ENCODE results near the gene TMEM108.

Gene TMEM108

DNA sequence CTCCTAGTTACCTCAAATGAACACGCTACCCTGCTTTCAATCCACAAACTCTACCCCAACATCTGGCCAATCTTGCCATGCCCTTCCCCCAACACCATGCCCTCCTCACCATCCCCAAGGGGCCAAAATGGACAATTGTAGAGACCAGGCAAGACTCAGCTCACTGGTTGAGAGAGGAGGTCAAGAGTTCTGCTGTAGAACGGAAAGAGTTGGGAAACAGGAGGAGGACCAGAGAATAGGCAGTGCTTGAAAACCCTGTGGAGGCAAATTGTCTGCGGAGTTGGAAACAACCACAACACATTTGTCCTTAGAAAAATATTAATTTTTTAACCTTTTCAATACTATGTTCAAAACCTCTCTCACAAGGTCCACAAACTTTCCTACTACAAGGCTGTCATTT, 232.9 kb downstream of the TMEM108 start:
- TF ChIP-seq FOXP2 (optimal IDR thresholded peaks at IDR 0.05; ENCODE audit: borderline replicate concordance, extremely low read depth, extremely low read length, insufficient read depth), result no peak
- no peak for TF ChIP-seq POLR2AphosphoS5 (IDR thresholded peaks at IDR 0.05; ENCODE audit: low read depth, low read length)
- no peak for TF ChIP-seq SIN3A (IDR thresholded peaks at IDR 0.05; ENCODE audit: borderline replicate concordance, insufficient read depth, low read length)
- TF ChIP-seq TAF1 (IDR thresholded peaks at IDR 0.05; ENCODE audit: borderline replicate concordance, insufficient read depth, low read length), result no peak
- TF ChIP-seq, protein P1, sequence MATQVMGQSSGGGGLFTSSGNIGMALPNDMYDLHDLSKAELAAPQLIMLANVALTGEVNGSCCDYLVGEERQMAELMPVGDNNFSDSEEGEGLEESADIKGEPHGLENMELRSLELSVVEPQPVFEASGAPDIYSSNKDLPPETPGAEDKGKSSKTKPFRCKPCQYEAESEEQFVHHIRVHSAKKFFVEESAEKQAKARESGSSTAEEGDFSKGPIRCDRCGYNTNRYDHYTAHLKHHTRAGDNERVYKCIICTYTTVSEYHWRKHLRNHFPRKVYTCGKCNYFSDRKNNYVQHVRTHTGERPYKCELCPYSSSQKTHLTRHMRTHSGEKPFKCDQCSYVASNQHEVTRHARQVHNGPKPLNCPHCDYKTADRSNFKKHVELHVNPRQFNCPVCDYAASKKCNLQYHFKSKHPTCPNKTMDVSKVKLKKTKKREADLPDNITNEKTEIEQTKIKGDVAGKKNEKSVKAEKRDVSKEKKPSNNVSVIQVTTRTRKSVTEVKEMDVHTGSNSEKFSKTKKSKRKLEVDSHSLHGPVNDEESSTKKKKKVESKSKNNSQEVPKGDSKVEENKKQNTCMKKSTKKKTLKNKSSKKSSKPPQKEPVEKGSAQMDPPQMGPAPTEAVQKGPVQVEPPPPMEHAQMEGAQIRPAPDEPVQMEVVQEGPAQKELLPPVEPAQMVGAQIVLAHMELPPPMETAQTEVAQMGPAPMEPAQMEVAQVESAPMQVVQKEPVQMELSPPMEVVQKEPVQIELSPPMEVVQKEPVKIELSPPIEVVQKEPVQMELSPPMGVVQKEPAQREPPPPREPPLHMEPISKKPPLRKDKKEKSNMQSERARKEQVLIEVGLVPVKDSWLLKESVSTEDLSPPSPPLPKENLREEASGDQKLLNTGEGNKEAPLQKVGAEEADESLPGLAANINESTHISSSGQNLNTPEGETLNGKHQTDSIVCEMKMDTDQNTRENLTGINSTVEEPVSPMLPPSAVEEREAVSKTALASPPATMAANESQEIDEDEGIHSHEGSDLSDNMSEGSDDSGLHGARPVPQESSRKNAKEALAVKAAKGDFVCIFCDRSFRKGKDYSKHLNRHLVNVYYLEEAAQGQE (IDR thresholded peaks at IDR 0.05; ENCODE audit: insufficient read depth in 1 of 2, low read depth in 2 of 2, low read length in 2 of 2), result no peak

DNA sequence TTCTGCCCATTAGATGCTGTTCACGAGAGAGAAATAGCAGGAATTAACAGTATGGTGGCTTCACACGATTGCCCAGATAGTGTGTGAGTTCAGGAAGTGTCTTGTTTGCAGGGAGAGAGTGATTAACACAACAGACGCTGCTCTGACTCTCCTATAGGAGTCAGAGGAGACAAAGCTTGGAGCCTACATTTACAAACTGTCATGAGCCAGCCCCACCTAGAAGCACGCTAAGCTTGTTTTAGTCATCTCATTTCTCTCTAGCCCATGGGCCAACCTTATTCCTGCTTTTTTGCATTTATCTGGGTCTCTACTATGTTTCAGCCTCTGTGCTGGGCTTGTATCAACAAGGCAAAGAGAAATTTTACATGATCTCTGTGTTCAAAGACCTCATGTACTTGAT, 233.3 kb downstream of the TMEM108 start:
- TF ChIP-seq SIN3A (IDR thresholded peaks at IDR 0.05; ENCODE audit: borderline replicate concordance, insufficient read depth, low read length), result no peak
- TF ChIP-seq TAF1 (IDR thresholded peaks at IDR 0.05; ENCODE audit: borderline replicate concordance, insufficient read depth, low read length), result no peak
- TF ChIP-seq POLR2AphosphoS5 (IDR thresholded peaks at IDR 0.05; ENCODE audit: low read depth, low read length), result no peak
- TF ChIP-seq, protein P1 (IDR thresholded peaks at IDR 0.05; ENCODE audit: insufficient read depth in 1 of 2, low read depth in 2 of 2, low read length in 2 of 2), result no peak
- TF ChIP-seq FOXP2 (optimal IDR thresholded peaks at IDR 0.05; ENCODE audit: borderline replicate concordance, extremely low read depth, extremely low read length, insufficient read depth), result no peak

DNA sequence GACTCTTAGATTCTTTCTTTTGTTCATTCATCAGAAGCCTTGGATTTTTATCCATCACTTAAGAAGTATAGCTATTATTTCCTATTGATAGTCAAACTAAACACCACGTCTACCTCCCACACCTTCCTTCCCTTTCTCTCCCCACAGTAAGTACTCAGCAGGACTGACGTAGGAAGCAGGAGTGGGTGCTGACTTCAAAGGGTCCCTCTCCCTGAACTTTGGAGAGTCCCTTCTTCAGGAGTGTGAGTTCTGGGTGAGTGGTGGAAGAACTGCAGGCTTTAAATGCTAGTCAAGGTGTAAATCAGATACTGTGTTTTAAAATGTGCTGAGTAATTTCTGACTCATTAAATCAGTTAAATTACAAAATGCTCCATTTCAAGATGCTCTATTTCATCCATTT, 235.2 kb downstream of the TMEM108 start:
- TF ChIP-seq TAF1 (IDR thresholded peaks at IDR 0.05; ENCODE audit: borderline replicate concordance, insufficient read depth, low read length) (no peak), SIN3A (IDR thresholded peaks at IDR 0.05; ENCODE audit: borderline replicate concordance, insufficient read depth, low read length) (no peak), FOXP2 (optimal IDR thresholded peaks at IDR 0.05; ENCODE audit: borderline replicate concordance, extremely low read depth, extremely low read length, insufficient read depth) (no peak), POLR2AphosphoS5 (IDR thresholded peaks at IDR 0.05; ENCODE audit: low read depth, low read length) (no peak)
- TF ChIP-seq, protein P1 (IDR thresholded peaks at IDR 0.05; ENCODE audit: insufficient read depth in 1 of 2, low read depth in 2 of 2, low read length in 2 of 2), result no peak

DNA sequence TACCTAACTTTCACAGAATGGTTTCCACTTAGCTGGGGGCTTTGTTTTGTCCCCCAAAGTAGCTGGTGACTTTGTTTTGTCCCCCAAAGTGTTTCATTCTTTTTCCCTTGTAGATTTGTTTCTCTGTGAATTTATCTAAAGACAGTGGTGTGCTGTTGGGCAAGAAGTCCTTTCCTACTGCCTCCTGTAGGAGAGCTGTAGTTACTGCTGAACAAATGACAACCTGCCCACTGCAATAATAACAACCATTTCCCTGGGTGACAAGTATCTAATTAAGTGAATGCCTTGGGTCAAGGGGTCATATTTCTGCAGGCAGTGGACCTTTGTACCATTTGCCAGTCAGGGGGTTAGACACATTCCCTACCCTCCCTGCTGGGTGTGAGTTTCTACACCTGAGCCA, 236.3 kb downstream of the TMEM108 start:
- TF ChIP-seq, protein P1 (IDR thresholded peaks at IDR 0.05; ENCODE audit: insufficient read depth in 1 of 2, low read depth in 2 of 2, low read length in 2 of 2), result no peak
- no peak for TF ChIP-seq TAF1 (IDR thresholded peaks at IDR 0.05; ENCODE audit: borderline replicate concordance, insufficient read depth, low read length)
- TF ChIP-seq FOXP2 (optimal IDR thresholded peaks at IDR 0.05; ENCODE audit: borderline replicate concordance, extremely low read depth, extremely low read length, insufficient read depth), result no peak
- TF ChIP-seq SIN3A (IDR thresholded peaks at IDR 0.05; ENCODE audit: borderline replicate concordance, insufficient read depth, low read length), result no peak
- no peak for TF ChIP-seq POLR2AphosphoS5 (IDR thresholded peaks at IDR 0.05; ENCODE audit: low read depth, low read length)

DNA sequence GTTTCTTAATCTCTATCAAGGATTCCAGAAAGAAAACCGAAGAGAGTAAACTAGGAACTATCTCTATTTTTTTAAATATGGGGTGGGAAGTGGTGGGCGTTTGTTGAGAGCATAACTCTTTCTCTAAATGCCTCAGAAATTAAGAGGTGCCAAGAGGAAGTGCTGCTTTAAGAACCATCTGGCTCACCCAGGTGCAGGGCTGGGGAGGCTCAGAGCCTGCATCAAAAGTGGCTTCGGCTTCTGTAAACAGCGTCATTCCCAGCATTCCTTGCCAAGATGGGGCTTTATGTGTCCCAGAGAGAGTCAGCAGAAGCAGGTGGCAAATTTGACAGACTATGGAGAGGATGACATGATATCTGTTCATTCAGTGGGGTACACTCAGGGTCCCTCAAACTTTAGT, 238.4 kb downstream of the TMEM108 start:
- TF ChIP-seq FOXP2 (optimal IDR thresholded peaks at IDR 0.05; ENCODE audit: borderline replicate concordance, extremely low read depth, extremely low read length, insufficient read depth) (no peak), TAF1 (IDR thresholded peaks at IDR 0.05; ENCODE audit: borderline replicate concordance, insufficient read depth, low read length) (no peak), POLR2AphosphoS5 (IDR thresholded peaks at IDR 0.05; ENCODE audit: low read depth, low read length) (no peak), SIN3A (IDR thresholded peaks at IDR 0.05; ENCODE audit: borderline replicate concordance, insufficient read depth, low read length) (no peak)
- TF ChIP-seq, protein P1 (IDR thresholded peaks at IDR 0.05; ENCODE audit: insufficient read depth in 1 of 2, low read depth in 2 of 2, low read length in 2 of 2), result no peak
